GM15510 (cell line): ENCODE data around the gene OR7A10.

Experiments used
- POLR2A ChIP-seq: IDR thresholded peaks from 3 replicates; pipeline ENCODE4 v1.6.1; 2011; ENCODE audit warnings: borderline replicate concordance; ENCODE audit not compliant: insufficient read length; ENCODE audit errors: extremely low read depth

The OR7A10 gene

DNA sequence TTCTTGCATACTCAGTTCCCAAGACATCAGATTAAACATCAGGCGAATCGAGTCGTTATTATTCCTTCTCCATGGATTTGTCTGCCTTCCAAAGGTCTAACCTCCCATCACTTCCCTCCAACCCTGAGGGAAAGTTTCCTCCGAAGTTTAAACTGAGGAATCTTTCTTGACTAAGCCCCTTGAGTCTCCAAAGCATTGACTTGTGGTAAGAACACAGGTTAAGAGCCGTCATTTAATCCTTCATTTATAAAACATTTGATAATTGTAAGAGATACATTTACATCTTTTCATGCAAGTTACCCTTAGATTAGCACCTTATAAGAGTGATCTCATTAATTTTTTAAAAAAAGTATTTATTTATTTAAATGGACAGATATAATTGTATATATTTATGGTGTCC is at the start of gene OR7A10:
Gene OR7A10, minus strand, starts transcription at position 101 of the 400 bp plus-strand sequence. CDS start 7,045 bp downstream, outside the sequence.
- no peak for TF ChIP-seq POLR2A

DNA sequence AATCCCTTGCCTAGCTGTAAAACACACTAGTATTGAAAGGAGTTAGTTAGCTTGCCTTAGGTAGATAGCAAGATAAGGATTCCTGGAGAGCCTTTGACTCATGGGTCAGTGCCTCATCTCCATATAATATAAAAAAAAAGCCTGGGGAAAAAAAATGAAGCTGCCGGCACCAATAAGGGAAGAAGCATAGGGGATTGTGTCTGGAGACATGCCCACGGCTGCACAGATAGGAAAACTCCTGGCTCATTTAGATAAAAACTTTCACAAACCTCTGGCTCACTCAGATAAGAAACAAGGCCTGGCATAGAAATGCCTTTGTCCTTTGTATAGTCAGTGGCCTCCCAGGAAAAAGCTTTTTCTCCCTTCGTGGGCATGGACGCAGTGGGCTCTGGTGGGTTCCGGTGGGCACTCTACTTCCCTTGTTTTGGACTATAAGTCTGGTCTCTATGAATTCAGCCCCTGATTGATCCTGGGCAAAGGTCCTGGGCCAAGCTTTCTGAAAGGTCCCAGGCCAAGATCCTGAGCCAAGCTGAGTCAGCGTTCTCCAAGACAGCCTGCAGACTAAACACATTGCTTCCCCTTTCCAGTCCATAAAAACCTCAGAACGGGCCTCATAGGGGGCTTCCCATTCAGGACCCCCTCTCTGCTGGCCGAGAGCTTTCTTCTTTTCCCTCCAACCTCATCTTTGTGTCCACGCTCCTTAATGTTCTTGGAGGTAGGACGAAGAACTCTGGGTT is 42.1 kb upstream of the OR7A10 start:
- no peak for TF ChIP-seq POLR2A

DNA sequence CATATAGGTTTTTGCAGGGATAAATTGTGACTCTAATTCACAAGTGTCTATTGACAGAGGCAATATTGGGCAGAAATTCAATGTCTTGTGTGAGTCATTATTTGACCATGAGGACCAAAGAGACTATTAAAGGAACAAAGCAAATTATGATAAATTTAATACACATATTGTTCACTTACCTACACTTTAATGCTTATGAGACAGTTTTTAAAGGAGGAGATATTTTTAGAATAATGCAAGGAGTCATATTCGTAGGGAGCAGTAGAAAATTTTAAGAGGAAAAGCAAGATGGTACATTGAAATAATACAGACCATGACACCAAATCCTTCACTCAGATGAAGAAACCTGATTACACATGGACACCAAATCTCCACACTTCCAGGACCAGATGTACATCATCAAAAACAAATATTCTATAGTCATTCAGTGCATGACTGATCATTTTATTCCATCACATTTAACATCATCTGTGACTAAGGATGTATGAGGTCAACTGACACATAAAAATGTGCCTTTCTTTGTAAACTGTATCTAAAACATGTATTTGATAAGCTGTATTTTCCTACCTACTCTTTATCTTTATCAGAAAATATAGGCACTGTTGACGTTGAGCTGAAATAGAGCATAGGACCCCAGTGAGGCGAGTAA is 41.4 kb upstream of the OR7A10 start:
- no peak for TF ChIP-seq POLR2A

- no peak for TF ChIP-seq POLR2A
Observed at GRCh38 chr19:14886032-14886431, 37.3 kb upstream of the OR7A10 start, which contains the start of gene OR7A17. TSS of gene OR7A17 (minus strand) at chr19:14886132. CDS start at chr19:14881355, 4,777 bp downstream.

GRCh38 chr19:14871619-14872230 is 23.0 kb upstream of the OR7A10 start:
- no peak for TF ChIP-seq POLR2A

DNA sequence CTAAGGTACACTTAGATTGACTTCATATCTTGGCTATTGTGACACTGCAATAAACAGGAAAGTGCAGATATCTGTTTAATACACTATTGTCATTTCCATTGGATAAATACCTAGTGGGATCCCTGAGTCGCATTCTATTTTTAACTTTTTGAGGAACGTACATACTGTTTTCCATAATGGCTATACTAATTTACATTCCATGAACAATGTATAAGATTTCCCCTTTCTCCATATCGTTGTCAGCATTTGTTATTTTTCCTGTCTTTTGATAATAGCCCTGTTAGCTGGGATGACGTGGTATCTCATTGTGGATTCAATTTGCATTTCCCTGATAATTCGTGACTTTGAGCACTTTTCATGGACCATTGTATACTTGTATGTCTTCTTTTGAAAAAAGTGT is 19.8 kb upstream of the OR7A10 start:
- TF ChIP-seq POLR2A: no peak

- TF ChIP-seq POLR2A: no peak
Observed at GRCh38 chr19:14843578-14843977, 5.1 kb downstream of the OR7A10 start.

GRCh38 chr19:14843169-14843568 is 5.6 kb downstream of the OR7A10 start:
- no peak for TF ChIP-seq POLR2A

DNA sequence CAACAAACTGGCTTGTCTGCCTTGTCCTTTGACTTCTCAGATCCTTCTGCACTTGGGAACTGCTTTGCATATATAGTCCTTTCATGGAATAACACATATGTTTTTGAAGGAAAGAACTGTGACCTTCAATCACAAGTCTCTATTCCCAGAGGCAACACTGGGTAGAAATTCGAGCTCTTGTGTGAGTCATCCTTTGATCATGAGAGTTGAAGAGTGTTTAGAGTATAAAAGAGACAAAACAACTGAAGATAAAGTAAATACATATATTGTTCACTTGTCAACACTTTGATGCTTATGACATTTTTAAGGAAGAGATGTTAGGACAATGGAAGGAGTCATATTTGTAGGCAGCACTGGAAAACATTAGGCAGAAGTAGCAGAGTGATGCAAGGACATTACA is 8.5 kb downstream of the OR7A10 start:
- TF ChIP-seq POLR2A: no peak

- TF ChIP-seq POLR2A: no peak
Observed at GRCh38 chr19:14837391-14837790, 11.3 kb downstream of the OR7A10 start.

- no peak for TF ChIP-seq POLR2A
Observed at GRCh38 chr19:14835011-14835410, 13.7 kb downstream of the OR7A10 start, which contains the start of the genes OR7A5 and OR7C1. TSS of gene OR7A5 (minus strand) at chr19:14835185. CDS start at chr19:14828241, 6,944 bp downstream. TSS of gene OR7C1 (minus strand) at chr19:14835185. CDS start at chr19:14800136, 35,049 bp downstream.

- TF ChIP-seq POLR2A: no peak
Observed at GRCh38 chr19:14830702-14831101, 18.0 kb downstream of the OR7A10 start.

DNA sequence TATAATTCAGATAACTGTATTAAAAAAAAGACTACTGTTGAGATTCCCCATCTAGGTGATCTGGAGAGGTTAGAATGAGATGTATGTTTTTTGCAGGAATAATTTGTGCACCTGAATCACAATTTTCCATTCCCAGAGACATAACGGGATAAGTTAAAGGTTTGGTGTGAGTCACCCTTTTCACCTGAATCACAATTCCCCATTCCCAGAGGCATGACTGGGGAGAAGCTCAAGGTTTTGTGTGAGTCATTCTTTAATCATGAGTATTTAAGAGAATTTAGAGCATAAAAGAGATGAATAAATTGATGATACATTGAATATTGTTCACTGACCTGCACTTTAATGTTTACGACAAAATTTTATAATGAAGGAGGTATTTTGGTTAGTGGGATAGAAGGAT is 22.7 kb downstream of the OR7A10 start:
- TF ChIP-seq POLR2A: no peak

- no peak for TF ChIP-seq POLR2A
Observed at GRCh38 chr19:14821937-14822336, 26.8 kb downstream of the OR7A10 start.

- TF ChIP-seq POLR2A: no peak
Observed at GRCh38 chr19:14818588-14818987, 30.1 kb downstream of the OR7A10 start.
